ENCODE results near the gene BCAT1.
"Not testable (repeated sequence)": the region's sequence is repeated elsewhere in the genome, so short reads cannot be mapped to it uniquely, and the experiment has no call there.

Gene BCAT1

DNA sequence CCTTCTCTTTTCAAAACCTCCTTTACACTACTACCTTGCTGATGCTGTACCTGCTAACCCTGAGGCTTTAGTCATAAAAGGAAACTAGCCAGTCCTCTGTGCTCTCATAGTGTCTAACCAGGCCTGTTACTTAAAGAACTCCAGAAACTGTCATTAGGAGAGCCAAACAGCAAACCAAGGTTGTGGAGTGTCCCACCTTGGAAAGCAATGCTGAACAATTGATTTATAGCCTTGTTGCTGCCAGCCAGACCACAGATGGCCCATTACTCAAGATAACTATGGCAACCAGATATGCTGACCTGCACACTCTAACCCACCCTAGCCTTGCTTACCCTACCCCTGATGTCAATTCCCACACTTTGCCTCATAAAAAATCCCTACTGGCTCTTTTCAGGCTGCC lies 26.5 kb upstream of the BCAT1 start:
- Mint-ChIP-seq H3K4me3 (no peak overlapping the region), H3K9me3 (no peaks in the 10 kb centered on the region), H3K36me3 (ENCODE audit: low read depth) (no peaks in the 10 kb centered on the region), H3K4me1 (ENCODE audit: low read depth) (no peaks in the 10 kb centered on the region), H3K27me3 (ENCODE audit: low read depth) (no peaks in the 10 kb centered on the region), H3K27ac (no peak overlapping the region)

DNA sequence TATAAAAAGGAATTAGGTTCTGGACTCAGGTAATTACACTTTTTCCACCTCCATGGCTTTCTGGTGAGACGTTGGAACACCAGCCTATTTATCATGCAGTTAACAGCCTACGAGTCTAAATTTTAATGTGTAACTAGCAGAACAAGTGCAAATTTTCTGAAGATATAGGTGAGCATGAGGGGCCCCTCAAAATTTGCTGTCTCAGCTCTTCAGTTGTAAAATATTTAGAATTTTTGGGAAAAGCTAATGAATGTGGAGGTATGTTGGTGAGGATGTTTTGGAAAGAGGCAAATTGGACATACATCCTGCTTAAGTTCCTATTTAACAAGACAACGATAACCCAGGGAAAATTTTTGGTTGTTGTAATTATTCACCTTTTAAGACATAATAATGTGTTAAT lies 25.3 kb upstream of the BCAT1 start:
- Mint-ChIP-seq H3K27ac (no peak overlapping the region), H3K27me3 (ENCODE audit: low read depth) (no peaks in the 10 kb centered on the region), H3K4me3 (no peak overlapping the region), H3K9me3 (no peaks in the 10 kb centered on the region), H3K36me3 (ENCODE audit: low read depth) (no peaks in the 10 kb centered on the region), H3K4me1 (ENCODE audit: low read depth) (no peaks in the 10 kb centered on the region)

DNA sequence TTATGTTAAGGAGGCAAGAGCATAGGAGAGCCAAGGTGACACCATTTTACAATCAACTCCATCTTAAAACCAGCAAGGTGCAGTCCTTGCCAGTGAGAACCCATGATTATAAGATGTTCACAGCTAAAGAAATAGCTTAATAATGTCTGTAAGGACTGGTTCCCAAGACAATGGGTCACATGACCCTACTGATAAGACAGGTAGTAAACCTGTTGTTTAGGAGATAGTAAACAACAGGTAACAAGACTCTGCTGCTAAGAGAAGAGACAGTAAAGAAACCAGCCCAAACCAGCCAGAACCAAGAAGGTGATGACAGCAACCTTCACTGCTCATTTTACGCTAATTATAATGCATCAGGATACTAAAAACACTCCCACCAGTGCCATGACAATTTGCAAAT lies 23.2 kb upstream of the BCAT1 start:
- no peaks in the 10 kb centered on the region for H3K36me3 Mint-ChIP-seq (ENCODE audit: low read depth)
- no peak overlapping the region for H3K4me3 Mint-ChIP-seq
- H3K27me3 Mint-ChIP-seq (ENCODE audit: low read depth), result no peaks in the 10 kb centered on the region
- no peak overlapping the region for H3K27ac Mint-ChIP-seq
- H3K9me3 Mint-ChIP-seq, result no peaks in the 10 kb centered on the region
- H3K4me1 Mint-ChIP-seq (ENCODE audit: low read depth), result no peaks in the 10 kb centered on the region

DNA sequence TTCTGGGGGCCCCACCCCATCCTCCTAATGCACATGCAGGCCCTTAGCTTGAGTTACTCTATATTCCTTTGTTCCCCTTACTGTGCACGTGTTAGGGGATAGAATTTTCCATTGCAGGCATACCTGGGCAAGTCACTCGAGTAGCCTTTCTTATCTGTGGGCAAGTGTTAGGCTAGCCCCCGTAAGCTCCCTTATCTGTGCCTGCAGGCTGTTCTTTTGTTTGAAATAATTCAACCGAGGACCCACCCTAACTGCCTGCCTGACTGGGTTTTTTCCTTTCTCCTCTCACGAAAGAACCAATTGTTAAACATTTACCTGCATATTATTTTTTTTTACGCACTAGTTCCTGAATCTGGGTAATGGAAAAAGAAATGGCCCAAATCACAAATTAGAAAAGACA lies 21.3 kb upstream of the BCAT1 start:
- Mint-ChIP-seq H3K4me3 (no peak overlapping the region), H3K4me1 (ENCODE audit: low read depth) (no peaks in the 10 kb centered on the region), H3K27me3 (ENCODE audit: low read depth) (no peaks in the 10 kb centered on the region), H3K36me3 (ENCODE audit: low read depth) (no peaks in the 10 kb centered on the region), H3K27ac (no peak overlapping the region), H3K9me3 (no peaks in the 10 kb centered on the region)

DNA sequence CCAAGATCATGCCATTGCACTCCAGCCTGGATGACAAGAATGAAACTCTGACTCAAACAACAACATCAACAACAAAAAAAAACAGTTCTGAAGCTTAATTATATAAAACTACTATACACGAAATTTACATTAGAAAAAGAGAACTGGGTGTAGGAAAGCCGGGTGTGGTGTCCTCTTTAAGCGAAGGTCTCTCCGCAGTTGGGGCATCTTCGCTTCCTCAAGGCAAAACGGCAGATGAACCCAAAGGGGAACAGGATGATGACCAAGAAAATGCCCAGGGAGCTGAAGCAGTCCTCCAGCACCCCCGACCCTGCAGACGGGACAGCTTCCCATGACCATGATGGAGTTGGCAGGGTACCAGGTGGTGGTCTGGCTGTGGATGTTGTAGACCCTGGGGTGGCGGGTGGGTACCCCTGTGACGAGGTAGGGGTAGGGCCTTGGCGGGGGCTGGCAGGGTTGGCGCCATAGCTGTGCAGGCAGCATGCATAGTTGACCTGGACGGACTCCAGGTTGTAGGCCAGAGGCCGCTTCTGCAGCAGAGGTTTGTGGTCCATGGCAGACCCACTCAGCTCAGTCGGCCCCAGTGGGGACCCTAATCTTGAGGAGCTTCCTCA lies 18.2 kb upstream of the BCAT1 start:
- Mint-ChIP-seq H3K36me3 (ENCODE audit: low read depth) (peaks cover 4% of the 10 kb centered on the region), H3K27me3 (ENCODE audit: low read depth) (no peaks in the 10 kb centered on the region), H3K27ac (no peak overlapping the region), H3K9me3 (peaks cover 10% of the 10 kb centered on the region), H3K4me3 (no peak overlapping the region), H3K4me1 (ENCODE audit: low read depth) (no peaks in the 10 kb centered on the region)

DNA sequence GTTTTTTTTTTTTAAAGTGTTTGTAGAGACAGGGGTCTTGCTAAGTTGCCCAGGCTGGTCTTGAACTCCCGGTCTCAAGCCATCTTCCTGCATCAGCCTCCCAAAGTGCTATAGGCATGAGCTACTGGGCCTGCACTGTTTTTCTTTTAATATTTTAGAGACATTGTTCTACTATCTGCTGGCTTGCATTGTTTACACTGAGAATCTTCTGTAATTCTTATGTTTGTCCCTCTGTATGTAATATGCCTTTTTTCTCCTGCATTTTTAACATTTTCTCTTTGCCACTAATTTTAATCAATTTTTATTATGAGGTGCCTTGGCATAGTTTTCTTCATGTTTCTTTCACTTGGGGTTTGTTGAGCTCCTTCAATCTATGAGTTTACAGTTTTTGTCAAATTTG lies 15.4 kb upstream of the BCAT1 start:
- H3K9me3 Mint-ChIP-seq, result peaks cover 10% of the 10 kb centered on the region
- no peak overlapping the region for H3K4me3 Mint-ChIP-seq
- H3K4me1 Mint-ChIP-seq (ENCODE audit: low read depth), result peaks cover 6% of the 10 kb centered on the region
- H3K27ac Mint-ChIP-seq, result no peak overlapping the region
- peaks cover 4% of the 10 kb centered on the region for H3K36me3 Mint-ChIP-seq (ENCODE audit: low read depth)
- H3K27me3 Mint-ChIP-seq (ENCODE audit: low read depth), result no peaks in the 10 kb centered on the region

DNA sequence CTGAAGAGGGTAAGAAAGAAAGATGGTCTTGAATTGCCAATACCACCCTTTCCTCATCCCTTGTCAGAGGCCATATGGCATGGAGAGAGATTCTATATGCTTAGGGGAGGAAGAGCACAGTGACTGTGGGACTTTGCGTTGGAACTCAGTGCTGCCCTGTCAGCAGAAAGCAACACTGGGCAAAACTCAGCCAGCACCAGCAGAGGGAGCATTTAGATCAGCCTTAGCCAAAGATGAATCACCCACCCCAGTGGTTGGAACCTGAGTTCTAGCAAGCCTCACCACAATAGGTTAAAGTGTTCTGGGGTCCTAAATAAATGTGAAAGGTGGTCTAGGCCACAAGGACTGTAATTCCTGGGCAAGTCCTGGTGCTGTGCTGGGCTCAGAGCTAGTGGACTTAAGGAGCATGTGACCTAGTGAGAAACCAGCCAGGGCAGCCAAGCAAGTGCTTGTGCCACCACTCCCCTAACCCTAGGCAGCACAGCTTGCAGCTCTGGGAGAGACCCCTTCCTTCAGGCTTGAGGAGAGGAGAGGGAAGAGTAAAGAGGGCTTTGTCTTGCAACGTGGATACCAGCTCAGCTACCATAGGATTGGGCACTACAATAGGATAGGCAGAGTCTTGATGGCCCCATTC lies 11.4 kb upstream of the BCAT1 start:
- Mint-ChIP-seq H3K4me1 (ENCODE audit: low read depth) (peaks cover 6% of the 10 kb centered on the region), H3K9me3 (peaks cover 10% of the 10 kb centered on the region), H3K27ac (no peak overlapping the region), H3K27me3 (ENCODE audit: low read depth) (no peaks in the 10 kb centered on the region), H3K4me3 (no peak overlapping the region), H3K36me3 (ENCODE audit: low read depth) (peaks cover 4% of the 10 kb centered on the region)

DNA sequence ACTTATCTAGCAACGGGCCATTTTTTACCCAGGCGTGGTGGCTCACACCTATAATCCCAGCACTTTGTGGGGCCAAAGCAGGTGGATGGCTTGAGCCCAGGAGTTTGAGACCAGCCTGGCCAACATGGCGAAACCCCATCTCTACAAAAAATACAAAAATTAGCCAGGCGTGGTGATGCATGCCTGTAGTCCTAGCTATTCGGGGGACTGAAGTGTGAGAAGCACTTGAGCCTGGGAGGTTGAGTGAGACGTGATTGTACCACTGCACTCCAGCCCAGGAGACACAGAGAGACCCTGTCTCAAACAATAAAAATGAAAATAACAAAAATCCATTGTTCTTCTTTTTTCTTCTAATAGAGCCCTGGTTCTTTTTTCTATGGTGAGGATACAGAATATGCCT lies 7.5 kb upstream of the BCAT1 start:
- H3K4me1 Mint-ChIP-seq (ENCODE audit: low read depth); H3K27me3 Mint-ChIP-seq (ENCODE audit: low read depth); H3K36me3 Mint-ChIP-seq (ENCODE audit: low read depth); H3K27ac Mint-ChIP-seq; H3K9me3 Mint-ChIP-seq; H3K4me3 Mint-ChIP-seq: not testable (repeated sequence)

DNA sequence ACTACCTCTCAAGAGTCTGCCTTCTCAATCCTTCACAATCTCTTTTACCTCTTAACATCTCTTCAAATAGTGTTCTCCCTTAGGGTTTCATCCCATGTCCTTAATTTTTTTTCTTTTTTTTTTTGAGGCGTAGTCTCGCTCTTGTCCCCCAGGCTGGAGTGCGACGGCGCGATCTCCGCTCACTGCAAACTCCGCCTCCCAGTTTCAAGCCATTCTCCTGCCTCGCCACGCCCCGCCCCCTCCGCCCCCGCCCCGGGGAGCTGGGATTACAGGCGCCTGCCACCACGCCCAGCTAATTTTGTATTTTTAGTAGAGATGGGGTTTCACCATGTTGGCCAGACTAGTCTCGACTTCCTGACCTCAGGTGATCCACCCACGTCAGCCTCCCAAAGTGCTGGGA lies 7.0 kb upstream of the BCAT1 start:
- H3K27me3 Mint-ChIP-seq (ENCODE audit: low read depth), result no peaks in the 10 kb centered on the region
- H3K36me3 Mint-ChIP-seq (ENCODE audit: low read depth), result no peaks in the 10 kb centered on the region
- H3K4me3 Mint-ChIP-seq, result no peak overlapping the region
- H3K27ac Mint-ChIP-seq, result no peak overlapping the region
- peaks cover 6% of the 10 kb centered on the region for H3K4me1 Mint-ChIP-seq (ENCODE audit: low read depth)
- no peaks in the 10 kb centered on the region for H3K9me3 Mint-ChIP-seq

DNA sequence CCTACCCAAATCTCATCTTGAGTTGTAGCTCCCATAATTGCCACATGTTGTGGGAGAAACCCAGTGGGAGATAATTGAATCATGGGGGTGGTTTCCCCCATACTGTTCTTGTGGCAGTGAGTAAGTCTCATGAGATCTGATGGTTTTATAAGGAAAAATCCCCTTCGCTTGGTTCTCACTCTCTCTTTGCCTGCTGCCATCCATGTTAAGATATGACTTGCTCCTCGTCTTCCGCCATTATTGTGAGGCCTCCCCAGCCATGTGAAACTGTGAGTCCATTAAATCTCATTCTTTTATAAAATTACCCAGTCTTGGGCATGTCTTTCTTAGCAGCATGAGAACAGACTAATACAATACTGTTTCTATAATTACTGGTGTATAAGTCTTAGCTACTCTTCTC lies 6.5 kb upstream of the BCAT1 start:
- Mint-ChIP-seq H3K9me3 (no peaks in the 10 kb centered on the region), H3K27ac (no peak overlapping the region), H3K4me3 (no peak overlapping the region)

DNA sequence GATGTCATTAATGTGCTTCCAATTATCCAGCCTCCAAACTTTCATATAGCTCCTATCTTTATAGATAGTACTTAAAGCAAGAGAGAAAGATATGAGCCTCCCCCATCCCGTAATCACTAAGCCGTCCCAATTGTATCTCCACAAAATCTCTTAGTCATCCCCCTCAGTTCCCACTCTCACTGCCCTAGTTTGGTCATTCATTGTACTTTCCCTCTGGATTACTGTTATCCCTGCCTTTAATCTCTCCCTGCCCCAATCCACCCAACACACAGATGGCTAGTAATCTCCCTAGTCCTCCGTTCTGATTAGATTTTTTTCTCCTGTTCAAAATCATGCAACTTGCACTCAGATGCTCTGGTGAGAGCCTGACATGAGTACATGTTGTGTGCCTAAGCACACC lies 5.4 kb upstream of the BCAT1 start:
- Mint-ChIP-seq H3K27me3 (ENCODE audit: low read depth) (peaks cover 9% of the 10 kb centered on the region), H3K4me1 (ENCODE audit: low read depth) (peaks cover 7% of the 10 kb centered on the region), H3K27ac (no peak overlapping the region), H3K9me3 (no peaks in the 10 kb centered on the region), H3K4me3 (no peak overlapping the region), H3K36me3 (ENCODE audit: low read depth) (peaks cover 2% of the 10 kb centered on the region)

More for the DNA sequence above, 6.5 kb upstream of the BCAT1 start:
- Mint-ChIP-seq H3K36me3 (ENCODE audit: low read depth) (no peaks in the 10 kb centered on the region), H3K4me1 (ENCODE audit: low read depth) (peaks cover 7% of the 10 kb centered on the region), H3K27me3 (ENCODE audit: low read depth) (no peaks in the 10 kb centered on the region)

DNA sequence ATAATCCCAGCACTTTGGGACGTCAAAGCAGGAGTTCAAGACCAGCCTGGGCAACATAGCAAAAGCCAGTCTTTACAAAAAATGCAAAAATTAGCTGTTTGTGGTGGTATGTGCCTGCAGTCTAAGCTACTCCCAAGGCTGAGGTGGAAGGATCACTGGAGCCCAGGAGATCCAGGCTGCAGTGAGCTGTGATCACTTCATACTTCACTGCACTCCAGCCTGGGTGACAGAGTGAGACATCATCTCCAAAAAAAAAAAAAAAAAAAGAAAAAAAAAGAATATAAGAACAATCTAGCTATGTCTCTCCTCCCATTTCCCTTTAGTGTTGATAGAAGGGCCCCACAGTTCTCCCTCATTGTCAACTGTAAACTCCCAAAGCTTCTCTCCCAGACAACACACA lies 3.5 kb upstream of the BCAT1 start:
- Mint-ChIP-seq H3K4me3 (no peak overlapping the region), H3K27me3 (ENCODE audit: low read depth) (peaks cover 18% of the 10 kb centered on the region), H3K4me1 (ENCODE audit: low read depth) (peaks cover 24% of the 10 kb centered on the region), H3K36me3 (ENCODE audit: low read depth) (peaks cover 2% of the 10 kb centered on the region), H3K9me3 (no peaks in the 10 kb centered on the region), H3K27ac (no peak overlapping the region)

DNA sequence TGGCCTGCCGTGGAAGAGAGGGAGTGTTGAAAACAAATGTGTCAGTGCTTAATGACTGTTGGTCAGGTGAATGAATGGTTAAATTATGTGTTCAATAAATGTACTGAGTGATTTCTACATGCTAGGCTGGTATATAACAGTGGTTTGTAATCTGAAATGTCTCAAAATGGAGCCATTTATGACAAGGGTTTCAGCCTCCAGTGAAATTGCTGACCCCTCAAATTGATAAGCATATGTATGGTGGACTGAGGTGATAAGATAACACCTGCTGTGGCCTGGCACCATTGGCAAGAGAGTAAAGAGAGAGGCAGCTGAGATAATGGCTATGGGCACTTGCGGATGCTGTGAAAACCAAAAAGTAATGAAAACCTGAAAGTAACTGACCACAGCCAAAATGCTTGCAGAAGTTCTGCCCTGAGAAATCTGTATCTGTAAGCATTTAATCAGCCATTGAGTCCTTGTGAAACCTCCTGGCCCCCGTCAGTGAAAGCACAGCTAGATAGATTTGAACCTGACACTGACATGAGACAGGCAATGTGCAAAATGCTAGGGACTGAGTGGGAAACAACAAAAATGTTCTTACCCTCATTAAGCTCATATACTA lies 1.4 kb upstream of the BCAT1 start:
- Mint-ChIP-seq H3K27ac (no peak overlapping the region), H3K27me3 (ENCODE audit: low read depth) (peaks cover 22% of the 10 kb centered on the region), H3K4me1 (ENCODE audit: low read depth) (peaks cover 37% of the 10 kb centered on the region), H3K9me3 (no peaks in the 10 kb centered on the region), H3K36me3 (ENCODE audit: low read depth) (peaks cover 5% of the 10 kb centered on the region), H3K4me3 (no peak overlapping the region)

DNA sequence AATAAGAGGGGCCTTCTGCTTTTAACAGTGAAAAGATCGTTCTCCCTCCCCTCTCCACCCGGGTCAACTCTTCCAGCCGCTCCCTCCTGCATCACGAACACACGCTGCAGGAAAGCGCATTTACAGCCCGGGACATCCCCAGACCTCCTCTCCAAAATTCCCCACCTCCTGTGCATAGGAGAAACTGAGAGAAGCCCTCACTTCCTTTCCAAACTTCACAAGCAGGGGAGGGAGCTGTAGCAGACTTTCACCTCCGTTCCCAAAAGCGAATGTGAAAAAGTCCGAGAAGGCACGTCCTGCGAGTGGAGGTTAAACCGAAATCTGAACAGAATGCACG lies 513 bp downstream of the BCAT1 start:
- peaks cover 24% of the 10 kb centered on the region for H3K27me3 Mint-ChIP-seq (ENCODE audit: low read depth)
- H3K4me3 Mint-ChIP-seq, result peak overlapping the region; percentile 90
- H3K9me3 Mint-ChIP-seq, result no peaks in the 10 kb centered on the region
- H3K27ac Mint-ChIP-seq, result peak overlapping the region; percentile 74
- H3K4me1 Mint-ChIP-seq (ENCODE audit: low read depth), result peaks cover 45% of the 10 kb centered on the region
- H3K36me3 Mint-ChIP-seq (ENCODE audit: low read depth), result peaks cover 5% of the 10 kb centered on the region

DNA sequence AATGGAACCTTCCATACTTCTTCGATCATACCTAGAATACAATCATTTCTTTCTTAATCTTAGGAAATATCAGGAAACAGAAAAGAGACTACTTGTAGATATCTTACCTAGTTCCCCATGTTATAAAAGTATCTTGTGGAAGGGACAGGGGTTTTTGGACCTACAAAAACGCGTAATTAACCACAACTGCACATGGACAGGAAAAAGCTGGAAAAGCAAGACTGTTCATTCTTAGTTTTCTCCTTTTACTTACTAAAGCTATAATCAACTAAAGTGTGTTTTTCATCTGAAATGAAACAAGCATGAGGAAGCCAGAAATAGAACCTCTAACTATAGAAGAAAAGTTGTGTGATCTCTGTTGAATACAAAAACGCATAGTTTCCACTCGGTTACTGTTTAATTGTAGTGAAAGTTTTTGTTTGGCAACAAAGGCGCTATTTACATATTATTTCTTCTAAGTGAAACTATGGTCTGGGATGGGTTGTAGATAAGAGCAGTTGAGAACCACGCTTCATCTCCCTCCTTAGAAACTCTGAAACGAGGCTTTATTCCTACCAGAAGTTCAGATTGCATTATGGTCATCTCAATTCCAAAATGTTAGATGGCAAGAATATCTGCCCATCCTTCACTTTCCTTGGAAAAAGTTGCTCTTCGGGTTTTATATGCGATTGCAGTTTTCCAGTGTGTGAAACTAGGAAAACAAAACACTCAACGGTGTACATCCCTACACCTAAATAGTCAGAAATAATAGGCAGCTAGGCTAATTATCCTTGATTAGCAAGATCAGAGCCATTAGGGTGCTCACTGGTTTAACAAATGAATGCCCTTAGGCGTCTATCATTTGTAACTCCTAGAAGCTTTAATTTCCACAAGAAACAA lies 1.1 kb downstream of the BCAT1 start:
- H3K27ac Mint-ChIP-seq, result peak overlapping the region; percentile 74
- H3K4me1 Mint-ChIP-seq (ENCODE audit: low read depth), result peaks cover 48% of the 10 kb centered on the region
- H3K4me3 Mint-ChIP-seq, result peak overlapping the region; percentile 90
- no peaks in the 10 kb centered on the region for H3K9me3 Mint-ChIP-seq
- peaks cover 5% of the 10 kb centered on the region for H3K36me3 Mint-ChIP-seq (ENCODE audit: low read depth)
- peaks cover 24% of the 10 kb centered on the region for H3K27me3 Mint-ChIP-seq (ENCODE audit: low read depth)

Measured in T-helper 1 cell treated with Interleukin-12 subunit alpha and Interleukin-12 subunit beta and Interleukin-4 antibody, amounts not matched to agents 30 μg/mL and 1 μg/mL, for 36 hours (primary cell).